Gastrocnemius medialis (tissue), 4 donors: ENCODE data around the gene RNF151. TPM values are rescaled to one million over a fixed set of nuclear protein-coding genes. Genes with fewer than 3 reads are reported as not detected.

Source experiments
- ATAC-seq, 2 donors: fragments of 150-250 bp; one replicate each; pipeline ENCODE4 v1.9.1; 2016
- DNase-seq, 2 donors: peaks; one replicate each; pipeline ENCODE4 v3.0.0-alpha.2; 2019
- H3K27ac ChIP-seq, 4 donors: fragments of 200-600 bp; sonication (generic); 1 replicate in 1 of 4; 2 replicates in 3 of 4; pipeline ENCODE4 v1.5.1; 2016 to 2018; ENCODE audit warnings: mild to moderate bottlenecking in 2 of 4, moderate library complexity in 1 of 4
- H3K27me3 ChIP-seq, 3 donors: fragments of 200-600 bp; sonication (generic) in 2 of 3; 1 replicate in 1 of 3; 2 replicates in 2 of 3; pipeline versions ENCODE4 v1.5.1 to v1.6.0; 2016 to 2019; ENCODE audit warnings: mild to moderate bottlenecking in 1 of 3, moderate library complexity in 1 of 3
- H3K36me3 ChIP-seq, 2 donors: fragments of 200-600 bp; sonication (generic) in 1 of 2; one replicate each; pipeline ENCODE4 v1.5.1; 2017 to 2018
- H3K4me1 ChIP-seq, 2 donors: fragments of 200-600 bp; sonication (generic) in 1 of 2; one replicate each; pipeline ENCODE4 v1.5.1; 2016 to 2017; ENCODE audit warnings: mild to moderate bottlenecking in 2 of 2
- H3K4me3 ChIP-seq, 4 donors: fragments of 200-600 bp; sonication (generic) in 3 of 4; 1 replicate in 1 of 4; 2 replicates in 3 of 4; pipeline ENCODE4 v1.5.1; 2016 to 2019; ENCODE audit warnings: mild to moderate bottlenecking in 2 of 4
- H3K9me3 ChIP-seq, 3 donors: fragments of 200-600 bp; sonication (generic) in 2 of 3; 1 replicate in 1 of 3; 2 replicates in 2 of 3; pipeline ENCODE4 v1.5.1; 2016 to 2019
- POLR2A ChIP-seq, 2 donors: fragments of 450-650 bp; IDR thresholded peaks; one replicate each; pipeline ENCODE4 v1.6.1; 2017; ENCODE audit warnings: antibody characterized with exemption in 2 of 2, mild to moderate bottlenecking in 2 of 2, moderate library complexity in 2 of 2
- in situ Hi-C, 4 donors: fragments of 200-750 bp; cut with MboI; loops; one replicate each; pipeline versions ENCODE4 v1.15.0 to v1.8.0; 2017; ENCODE audit warnings: low sequenced_read_pairs in 4 of 4
- intact Hi-C: fragments of 100-400 bp; cut with DNase I; formaldehyde crosslinking; loops from one replicate; pipeline ENCODE4 v1.15.1; 2023; ENCODE audit warnings: low total_unique reads
- total RNA-seq, 4 donors: library from RNA; depleted of rRNA; stranded (reverse); fragments of >200 nt; gene quantifications; one replicate each; pipeline versions ENCODE4 v1.1.0 to v1.2.3, GENCODE V29; 2016
- TF ChIP-seq, protein P1 (sequence below), 5 experiments: fragments of 450-650 bp in 3 of 5; fragments of 200-600 bp in 2 of 5; sonication (generic) in 2 of 5; IDR thresholded peaks in 4 of 5; conservative IDR thresholded peaks in 1 of 5; 1 replicate in 4 of 5; 2 replicates in 1 of 5; pipeline ENCODE4 v1.5.1; 2016 to 2019; ENCODE audit warnings: antibody characterized with exemption in 5 of 5, mild to moderate bottlenecking in 3 of 5, moderate library complexity in 3 of 5

RNF151 gene
- total RNA-seq, 4 donors from 2014 or later = not detected

GRCh38 chr16:1971796-1972489 is 5.3 kb downstream of the RNF151 start, which contains the start of gene TBL3:
TSS of gene TBL3 (plus strand) at chr16:1972053. CDS start at chr16:1972165, 112 bp downstream.
- peak within 1 kb of the TSS; percentile 86 to 94 (median 92) for H3K27ac ChIP-seq
- H3K4me1 ChIP-seq = peaks cover 13 to 23% of the 10 kb centered on the region in 2 donors
- H3K9me3 ChIP-seq = no peaks in the 10 kb centered on the region
- peak; percentile 95 to 96 for ATAC-seq
- H3K36me3 ChIP-seq = peaks cover 0 to 29% of the 10 kb centered on the region in 2 donors
- intact Hi-C loops (loop anchor here (1.0 kb wide), 1 partner anchor 37 kb away; the partner anchor contains the start of gene ZNF598), in situ Hi-C loops (no loop called here)
- H3K4me3 ChIP-seq = peak within 1 kb of the TSS; percentile 80 to 99 (median 86)
- peak; percentile 92 to 96 for TF ChIP-seq POLR2A (IDR thresholded peaks at IDR 0.05)
- TF ChIP-seq, protein P1, sequence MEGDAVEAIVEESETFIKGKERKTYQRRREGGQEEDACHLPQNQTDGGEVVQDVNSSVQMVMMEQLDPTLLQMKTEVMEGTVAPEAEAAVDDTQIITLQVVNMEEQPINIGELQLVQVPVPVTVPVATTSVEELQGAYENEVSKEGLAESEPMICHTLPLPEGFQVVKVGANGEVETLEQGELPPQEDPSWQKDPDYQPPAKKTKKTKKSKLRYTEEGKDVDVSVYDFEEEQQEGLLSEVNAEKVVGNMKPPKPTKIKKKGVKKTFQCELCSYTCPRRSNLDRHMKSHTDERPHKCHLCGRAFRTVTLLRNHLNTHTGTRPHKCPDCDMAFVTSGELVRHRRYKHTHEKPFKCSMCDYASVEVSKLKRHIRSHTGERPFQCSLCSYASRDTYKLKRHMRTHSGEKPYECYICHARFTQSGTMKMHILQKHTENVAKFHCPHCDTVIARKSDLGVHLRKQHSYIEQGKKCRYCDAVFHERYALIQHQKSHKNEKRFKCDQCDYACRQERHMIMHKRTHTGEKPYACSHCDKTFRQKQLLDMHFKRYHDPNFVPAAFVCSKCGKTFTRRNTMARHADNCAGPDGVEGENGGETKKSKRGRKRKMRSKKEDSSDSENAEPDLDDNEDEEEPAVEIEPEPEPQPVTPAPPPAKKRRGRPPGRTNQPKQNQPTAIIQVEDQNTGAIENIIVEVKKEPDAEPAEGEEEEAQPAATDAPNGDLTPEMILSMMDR (IDR thresholded peaks at IDR 0.05 in 4 of 5, conservative IDR thresholded peaks at IDR 0.05 in 1 of 5) = peak in 2 of 5 experiments; percentile 54 to 64
- no peaks in the 10 kb centered on the region for H3K27me3 ChIP-seq
- peak; percentile 87 to 90 for DNase-seq

DNA sequence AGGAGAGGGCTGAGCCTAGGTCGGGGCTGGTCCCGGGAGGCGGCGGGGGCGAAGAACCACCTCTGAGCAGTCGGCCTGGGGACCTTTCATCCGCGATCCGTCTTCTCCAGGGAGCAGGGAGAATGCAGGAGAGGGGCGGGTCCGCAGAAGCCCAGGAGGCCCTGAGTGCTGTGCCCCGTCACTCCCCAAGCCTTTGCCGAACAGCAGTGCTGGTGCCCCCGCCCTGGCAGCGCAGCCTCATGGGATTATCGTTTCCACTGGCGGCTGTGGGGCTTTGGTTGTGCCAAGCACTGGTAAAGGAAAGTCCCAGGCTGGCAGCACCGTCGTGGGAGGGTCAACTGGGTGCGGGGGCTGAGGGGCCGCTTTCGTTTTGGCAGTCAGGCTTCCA is 5.8 kb downstream of the RNF151 start:
- Histone ChIP-seq H3K4me1 (peaks cover 13 to 23% of the 10 kb centered on the region in 2 donors), H3K36me3 (peaks cover 0 to 34% of the 10 kb centered on the region in 2 donors), H3K4me3 (peak overlapping the region; percentile 80 to 99 (median 86)), H3K27me3 (no peaks in the 10 kb centered on the region), H3K27ac (peak overlapping the region; percentile 86 to 94 (median 92)), H3K9me3 (no peaks in the 10 kb centered on the region)
- TF ChIP-seq POLR2A (IDR thresholded peaks at IDR 0.05) = no peak
- TF ChIP-seq, protein P1 (IDR thresholded peaks at IDR 0.05 in 4 of 5, conservative IDR thresholded peaks at IDR 0.05 in 1 of 5) = no peak
- intact Hi-C loops (no loop called here), in situ Hi-C loops (no loop called here)
- ATAC-seq = no peak
- DNase-seq = no peak

GRCh38 chr16:1973461-1974156 is 7.0 kb downstream of the RNF151 start:
- H3K36me3 ChIP-seq = peaks cover 0 to 45% of the 10 kb centered on the region in 2 donors
- no peak for TF ChIP-seq POLR2A (IDR thresholded peaks at IDR 0.05)
- TF ChIP-seq, protein P1 (IDR thresholded peaks at IDR 0.05 in 4 of 5, conservative IDR thresholded peaks at IDR 0.05 in 1 of 5) = no peak
- peaks cover 13 to 23% of the 10 kb centered on the region in 2 donors for H3K4me1 ChIP-seq
- H3K4me3 ChIP-seq = peak overlapping the region in 2 of 4 donors; percentile 83 to 89
- intact Hi-C loops (no loop called here), in situ Hi-C loops (no loop called here)
- DNase-seq (no peak), ATAC-seq (no peak)
- H3K27ac ChIP-seq = no peak overlapping the region
- no peaks in the 10 kb centered on the region for H3K9me3 ChIP-seq
- no peaks in the 10 kb centered on the region for H3K27me3 ChIP-seq

DNA sequence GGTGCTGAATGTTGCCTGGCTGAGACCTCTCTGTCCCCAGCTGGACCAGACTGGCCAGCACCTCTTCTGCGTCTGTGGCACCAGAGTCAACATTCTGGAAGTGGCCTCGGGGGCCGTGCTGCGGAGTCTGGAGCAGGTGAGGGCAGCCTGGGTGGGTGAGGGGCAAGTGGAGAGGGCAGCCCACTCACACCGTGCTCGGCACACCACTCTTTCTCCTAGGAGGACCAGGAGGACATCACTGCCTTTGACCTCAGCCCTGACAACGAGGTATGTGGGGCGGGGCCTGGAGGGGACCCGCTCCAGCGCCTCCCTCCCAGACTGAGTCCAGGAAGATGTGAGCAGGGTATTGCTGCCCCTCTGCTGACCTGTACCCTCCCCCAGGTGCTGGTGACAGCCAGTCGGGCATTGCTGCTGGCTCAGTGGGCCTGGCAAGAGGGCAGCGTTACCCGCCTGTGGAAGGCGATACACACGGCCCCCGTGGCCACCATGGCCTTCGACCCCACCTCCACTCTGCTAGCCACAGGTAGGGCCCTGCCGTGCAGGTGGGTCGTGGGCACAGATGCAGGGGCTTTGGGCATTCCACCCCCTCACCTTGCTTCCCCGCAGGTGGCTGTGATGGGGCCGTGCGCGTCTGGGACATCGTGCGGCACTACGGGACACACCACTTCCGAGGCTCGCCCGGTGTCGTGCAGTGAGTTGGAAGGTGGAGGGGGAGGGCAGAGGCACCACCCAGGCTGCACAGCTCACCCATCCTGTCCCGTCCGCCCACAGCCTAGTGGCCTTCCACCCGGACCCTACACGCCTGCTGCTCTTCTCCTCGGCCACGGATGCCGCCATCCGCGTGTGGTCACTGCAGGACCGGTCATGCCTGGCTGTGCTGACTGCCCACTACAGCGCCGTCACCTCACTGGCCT is 7.8 kb downstream of the RNF151 start:
- H3K4me3 ChIP-seq = no peak overlapping the region
- in situ Hi-C loops = no loop called here
- intact Hi-C loops = no loop called here
- H3K27ac ChIP-seq = no peak overlapping the region
- H3K9me3 ChIP-seq = no peaks in the 10 kb centered on the region
- peaks cover 13 to 23% of the 10 kb centered on the region in 2 donors for H3K4me1 ChIP-seq
- peaks cover 0 to 48% of the 10 kb centered on the region in 2 donors for H3K36me3 ChIP-seq
- TF ChIP-seq POLR2A (IDR thresholded peaks at IDR 0.05) = no peak
- TF ChIP-seq, protein P1 (IDR thresholded peaks at IDR 0.05 in 4 of 5, conservative IDR thresholded peaks at IDR 0.05 in 1 of 5) = no peak
- ATAC-seq = no peak
- no peaks in the 10 kb centered on the region for H3K27me3 ChIP-seq
- no peak for DNase-seq
